Measurements from ENCODE around the gene NUCB1. TPM values are rescaled to one million over a fixed set of nuclear protein-coding genes. Genes with fewer than 3 reads are reported as not detected.
A peak's percentile ranks its signal among the peaks of the same experiment; 100 is the strongest.

The NUCB1 gene
- total and polyA plus RNA-seq, 4 donors = 186 to 775 (median 238) TPM

- H3K9ac ChIP-seq (ENCODE audit: low read depth in 1 of 2, low read length in 2 of 2) = peak overlapping the region; percentile 60 to 70
- 45% methylated on average over 22 of the region's 22 CpGs for WGBS
These were observed 62.1 kb downstream of the NUCB1 start for GRCh38 chr19:48962029-48962848.

DNA sequence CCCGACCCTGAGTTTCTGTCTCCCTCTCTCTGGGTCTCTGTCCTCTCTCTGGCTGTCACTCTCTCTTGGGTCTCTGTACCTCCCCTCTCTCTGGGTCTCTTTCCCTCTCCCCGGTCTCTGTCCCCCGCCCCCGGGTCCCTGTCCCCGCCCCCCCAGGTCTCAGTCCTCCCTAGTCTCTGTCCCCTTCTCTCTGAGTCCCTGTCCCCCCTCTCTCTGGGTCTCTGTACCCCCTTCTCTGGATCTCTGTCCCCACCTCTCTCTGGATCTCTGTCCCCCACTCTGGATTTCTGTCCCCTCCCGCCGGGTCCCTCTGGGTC lies 62.7 kb downstream of the NUCB1 start:
- peak overlapping the region; percentile 18 to 53 (median 27) for H3K4me3 ChIP-seq (ENCODE audit: low read depth in 1 of 3, low read length in 3 of 3)
- H3K9ac ChIP-seq (ENCODE audit: low read depth in 1 of 2, low read length in 2 of 2) = peak overlapping the region; percentile 70 to 92
- H3K36me3 ChIP-seq (ENCODE audit: control insufficient read depth in 4 of 4, insufficient read depth in 3 of 4, low read depth in 1 of 4, low read length in 3 of 4) = peaks cover 0 to 5% (median 1%) of the 10 kb centered on the region in 4 donors
- TF ChIP-seq YY1 (IDR thresholded peaks at IDR 0.05) (no peak), JUND (IDR thresholded peaks at IDR 0.05) (no peak), TAF1 (conservative IDR thresholded peaks at IDR 0.05) (no peak)
- 12% methylated on average over 7 of the region's 7 CpGs for WGBS
- H3K4me1 ChIP-seq (ENCODE audit: control insufficient read depth in 4 of 4, insufficient read depth in 4 of 4, low read length in 3 of 4) = peaks cover 7 to 32% (median 18%) of the 10 kb centered on the region in 4 donors
- DNase-seq (ENCODE audit: low spot score) = peak; percentile 47
- peak overlapping the region; percentile 90 to 96 for H3K27ac ChIP-seq (ENCODE audit: low read depth in 1 of 2, low read length in 2 of 2)
- no peaks in the 10 kb centered on the region for H3K27me3 ChIP-seq (ENCODE audit: control insufficient read depth in 4 of 4, insufficient read depth in 4 of 4, low read length in 3 of 4)
- H3K9me3 ChIP-seq (ENCODE audit: control insufficient read depth in 4 of 4, low read length in 3 of 4) = no peaks in the 10 kb centered on the region

More at GRCh38 chr19:48962029-48962848, 62.1 kb downstream of the NUCB1 start:
- Histone ChIP-seq H3K27me3 (ENCODE audit: control insufficient read depth in 4 of 4, insufficient read depth in 4 of 4, low read length in 3 of 4) (no peaks in the 10 kb centered on the region), H3K4me3 (ENCODE audit: low read depth in 1 of 3, low read length in 3 of 3) (peak overlapping the region; percentile 18 to 53 (median 27)), H3K36me3 (ENCODE audit: control insufficient read depth in 4 of 4, insufficient read depth in 3 of 4, low read depth in 1 of 4, low read length in 3 of 4) (peaks cover 0 to 5% (median 1%) of the 10 kb centered on the region in 4 donors), H3K4me1 (ENCODE audit: control insufficient read depth in 4 of 4, insufficient read depth in 4 of 4, low read length in 3 of 4) (peaks cover 7 to 28% (median 18%) of the 10 kb centered on the region in 4 donors), H3K27ac (ENCODE audit: low read depth in 1 of 2, low read length in 2 of 2) (peak overlapping the region; percentile 90 to 96), H3K9me3 (ENCODE audit: control insufficient read depth in 4 of 4, low read length in 3 of 4) (no peaks in the 10 kb centered on the region)
- no peak for TF ChIP-seq CTCF (IDR thresholded peaks at IDR 0.05; ENCODE audit: low read depth, low read length, missing input control)
- TF ChIP-seq, protein P1, sequence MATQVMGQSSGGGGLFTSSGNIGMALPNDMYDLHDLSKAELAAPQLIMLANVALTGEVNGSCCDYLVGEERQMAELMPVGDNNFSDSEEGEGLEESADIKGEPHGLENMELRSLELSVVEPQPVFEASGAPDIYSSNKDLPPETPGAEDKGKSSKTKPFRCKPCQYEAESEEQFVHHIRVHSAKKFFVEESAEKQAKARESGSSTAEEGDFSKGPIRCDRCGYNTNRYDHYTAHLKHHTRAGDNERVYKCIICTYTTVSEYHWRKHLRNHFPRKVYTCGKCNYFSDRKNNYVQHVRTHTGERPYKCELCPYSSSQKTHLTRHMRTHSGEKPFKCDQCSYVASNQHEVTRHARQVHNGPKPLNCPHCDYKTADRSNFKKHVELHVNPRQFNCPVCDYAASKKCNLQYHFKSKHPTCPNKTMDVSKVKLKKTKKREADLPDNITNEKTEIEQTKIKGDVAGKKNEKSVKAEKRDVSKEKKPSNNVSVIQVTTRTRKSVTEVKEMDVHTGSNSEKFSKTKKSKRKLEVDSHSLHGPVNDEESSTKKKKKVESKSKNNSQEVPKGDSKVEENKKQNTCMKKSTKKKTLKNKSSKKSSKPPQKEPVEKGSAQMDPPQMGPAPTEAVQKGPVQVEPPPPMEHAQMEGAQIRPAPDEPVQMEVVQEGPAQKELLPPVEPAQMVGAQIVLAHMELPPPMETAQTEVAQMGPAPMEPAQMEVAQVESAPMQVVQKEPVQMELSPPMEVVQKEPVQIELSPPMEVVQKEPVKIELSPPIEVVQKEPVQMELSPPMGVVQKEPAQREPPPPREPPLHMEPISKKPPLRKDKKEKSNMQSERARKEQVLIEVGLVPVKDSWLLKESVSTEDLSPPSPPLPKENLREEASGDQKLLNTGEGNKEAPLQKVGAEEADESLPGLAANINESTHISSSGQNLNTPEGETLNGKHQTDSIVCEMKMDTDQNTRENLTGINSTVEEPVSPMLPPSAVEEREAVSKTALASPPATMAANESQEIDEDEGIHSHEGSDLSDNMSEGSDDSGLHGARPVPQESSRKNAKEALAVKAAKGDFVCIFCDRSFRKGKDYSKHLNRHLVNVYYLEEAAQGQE (IDR thresholded peaks at IDR 0.05) = peak; percentile 83
- peak; percentile 21 for TF ChIP-seq TAF1 (conservative IDR thresholded peaks at IDR 0.05)
- peak in 1 of 2 donors; percentile 13 for TF ChIP-seq RAD21 (IDR thresholded peaks at IDR 0.05)
- TF ChIP-seq, protein P2, sequence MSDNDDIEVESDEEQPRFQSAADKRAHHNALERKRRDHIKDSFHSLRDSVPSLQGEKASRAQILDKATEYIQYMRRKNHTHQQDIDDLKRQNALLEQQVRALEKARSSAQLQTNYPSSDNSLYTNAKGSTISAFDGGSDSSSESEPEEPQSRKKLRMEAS (IDR thresholded peaks at IDR 0.05) = no peak
- no peak for TF ChIP-seq SP1 (IDR thresholded peaks at IDR 0.05)
- no peak for TF ChIP-seq HNF4G (IDR thresholded peaks at IDR 0.05)
- no peak for TF ChIP-seq EGR1 (IDR thresholded peaks at IDR 0.05; ENCODE audit: low read depth in 2 of 2)
- no peak for TF ChIP-seq FOXA2 (IDR thresholded peaks at IDR 0.05)
- TF ChIP-seq FOXA1 (IDR thresholded peaks at IDR 0.05) = no peak
- TF ChIP-seq RXRA (IDR thresholded peaks at IDR 0.05) = peak; percentile 39 to 55
- TF ChIP-seq NR2F2 (IDR thresholded peaks at IDR 0.05) = no peak
- TF ChIP-seq HNF4A (conservative IDR thresholded peaks at IDR 0.05) = peak; percentile 21 to 42
- TF ChIP-seq YY1 (IDR thresholded peaks at IDR 0.05) = peak; percentile 45
- DNase-seq (ENCODE audit: low spot score) = peak; percentile 82
